HTERT RPE-1 (cell line): ENCODE results near the gene BANP.
"Not testable (repeated sequence)": the region's sequence is repeated elsewhere in the genome, so short reads cannot be mapped to it uniquely, and the experiment has no call there.

Experiments used
- in situ Hi-C: fragments of 300-500 bp; cut with MboI; formaldehyde crosslinking; loops from 4 replicates; pipeline ENCODE4 v1.14.3; 2020; ENCODE audit warnings: low sequenced_read_pairs

The BANP gene

GRCh38 chr16:87950765-87951551 lies at the start of gene BANP:
BANP (plus strand) TSS chr16:87951434; CDS start chr16:87975116, 23,682 bp downstream.
- in situ Hi-C loops = no loop called here

- in situ Hi-C loops = not testable (repeated sequence)
Measured at GRCh38 chr16:87904963-87905362, 46.3 kb upstream of the BANP start.

- in situ Hi-C loops = not testable (repeated sequence)
Measured at GRCh38 chr16:87905521-87905920, 45.7 kb upstream of the BANP start.

GRCh38 chr16:87908101-87908500 lies 43.1 kb upstream of the BANP start:
- in situ Hi-C loops = not testable (repeated sequence)

- in situ Hi-C loops = not testable (repeated sequence)
Measured at GRCh38 chr16:87909203-87909935, 41.9 kb upstream of the BANP start.

- in situ Hi-C loops = not testable (repeated sequence)
Measured at GRCh38 chr16:87911106-87911763, 40.0 kb upstream of the BANP start.

GRCh38 chr16:87912691-87913090 lies 38.5 kb upstream of the BANP start:
- in situ Hi-C loops = not testable (repeated sequence)

- in situ Hi-C loops = not testable (repeated sequence)
Measured at GRCh38 chr16:87914021-87914725, 37.1 kb upstream of the BANP start.

GRCh38 chr16:87914812-87915211 lies 36.4 kb upstream of the BANP start:
- in situ Hi-C loops = no loop called here

GRCh38 chr16:87917503-87917902 lies 33.7 kb upstream of the BANP start:
- in situ Hi-C loops = no loop called here

- in situ Hi-C loops = no loop called here
Measured at GRCh38 chr16:87918338-87918737, 32.9 kb upstream of the BANP start.

GRCh38 chr16:87918866-87919680 lies 32.2 kb upstream of the BANP start:
- in situ Hi-C loops = no loop called here

GRCh38 chr16:87919681-87919994 lies 31.6 kb upstream of the BANP start:
- in situ Hi-C loops = no loop called here

- in situ Hi-C loops = no loop called here
Measured at GRCh38 chr16:87921236-87921773, 29.9 kb upstream of the BANP start.

GRCh38 chr16:87922250-87922871 lies 28.9 kb upstream of the BANP start:
- in situ Hi-C loops = no loop called here

- in situ Hi-C loops = no loop called here
Measured at GRCh38 chr16:87924041-87924810, 27.0 kb upstream of the BANP start.

GRCh38 chr16:87924811-87925670 lies 26.2 kb upstream of the BANP start:
- in situ Hi-C loops = no loop called here
